HFF-Myc (cell line): ENCODE results near the gene TMEM145.

Experiments
- DNase-seq: peaks from one replicate; pipeline ENCODE4 v3.0.0-alpha.2; 2011; ENCODE audit warnings: low read depth; ENCODE audit errors: extremely low read depth
- H3K4me3 ChIP-seq: replicated peaks from 2 replicates; pipeline ENCODE4 v1.5.1; 2011; ENCODE audit warnings: low read depth, mild to moderate bottlenecking, control low read depth, low read length
- CTCF ChIP-seq: IDR thresholded peaks from 2 replicates; pipeline ENCODE4 v1.5.1; 2012; ENCODE audit warnings: mild to moderate bottlenecking, low read depth, low read length, control low read depth; ENCODE audit errors: missing control alignments

The TMEM145 gene

GRCh38 chr19:42285988-42286348 is 27.1 kb upstream of the TMEM145 start:
- H3K4me3 ChIP-seq, result peak overlapping the region; percentile 66; the same call in 1 of the 2 replicates
- no peak for TF ChIP-seq CTCF
- DNase-seq, result no peak

- no peak for TF ChIP-seq CTCF
- H3K4me3 ChIP-seq, result no peak overlapping the region; the same call in 1 of the 2 replicates
- DNase-seq, result no peak
Measured at GRCh38 chr19:42286349-42287016, 26.6 kb upstream of the TMEM145 start.

GRCh38 chr19:42287017-42287826 is 25.9 kb upstream of the TMEM145 start:
- no peak for TF ChIP-seq CTCF
- no peak for DNase-seq
- no peak overlapping the region for H3K4me3 ChIP-seq

- no peak for DNase-seq
- H3K4me3 ChIP-seq, result no peak overlapping the region
- no peak for TF ChIP-seq CTCF
Measured at GRCh38 chr19:42287827-42288107, 25.3 kb upstream of the TMEM145 start.

- TF ChIP-seq CTCF, result no peak
- DNase-seq, result no peak
- H3K4me3 ChIP-seq, result no peak overlapping the region
Measured at GRCh38 chr19:42288387-42288786, 24.7 kb upstream of the TMEM145 start.

- DNase-seq, result no peak
- H3K4me3 ChIP-seq, result no peak overlapping the region
- no peak for TF ChIP-seq CTCF
Measured at GRCh38 chr19:42288881-42289555, 24.1 kb upstream of the TMEM145 start.
